ENCODE results near the gene TOMM70.

GRCh38 chr3:100330651-100331050 is 70.2 kb downstream of the TOMM70 start:
- TF ChIP-seq POLR2AphosphoS5 (IDR thresholded peaks at IDR 0.05; ENCODE audit: low read depth, low read length) (no peak), POLR2A (IDR thresholded peaks at IDR 0.05; ENCODE audit: low read depth, low read length) (no peak), SPI1 (IDR thresholded peaks at IDR 0.05; ENCODE audit: low read depth, low read length) (no peak)

All from GM12891 (cell line).